ENCODE measurements around the gene CTNND2. TPM values are rescaled to one million over a fixed set of nuclear protein-coding genes. Genes with fewer than 3 reads are reported as not detected.

CTNND2 gene
- total and polyA plus RNA-seq, 10 of the 15 experiments (the other 5 are each of a cell fraction or from before 2014, with no cell fraction given): 0.02 to 0.16 (median 0.04) TPM; not detected in 7

- H3K4me3 ChIP-seq: no peak overlapping the region
- WGBS (ENCODE audit: insufficient coverage, insufficient replicate concordance, low lambda C conversion rate, missing lambda C conversion rate): 59% methylated on average over 1 of the region's 1 CpG
- no peaks in the 10 kb centered on the region for H3K79me2 ChIP-seq (ENCODE audit: control insufficient read depth, insufficient read depth, low read length)
- SMC1A ChIA-PET (ENCODE audit: uncharacterized antibody, unreplicated experiment): interaction anchor here (0.6 kb wide), 1 partner anchor 49 kb away, joined by 3 read pairs; no protein-coding TSS in a partner anchor
- CTCF ChIA-PET: no interaction called here
- ATAC-seq (no peak), DNase-seq (ENCODE audit: low read depth, low spot score) (no peak), FAIRE-seq (no peak)
- no peak for TF ChIP-seq ESRRA (IDR thresholded peaks at IDR 0.05; ENCODE audit: low read length)
- no peak for TF ChIP-seq STAT3 (IDR thresholded peaks at IDR 0.05; ENCODE audit: low read depth, low read length)
- no peak for TF ChIP-seq JUND (IDR thresholded peaks at IDR 0.05; ENCODE audit: low read depth, low read length)
- no peak for TF ChIP-seq SUPT20H (IDR thresholded peaks at IDR 0.05; ENCODE audit: borderline replicate concordance, control insufficient read depth, low read depth, low read length)
- no peak for TF ChIP-seq CEBPZ (IDR thresholded peaks at IDR 0.05; ENCODE audit: low read depth, low read length)
- no peak for TF ChIP-seq POLR2AphosphoS2 (IDR thresholded peaks at IDR 0.05; ENCODE audit: low read depth, low read length)
- TF ChIP-seq RAD51 (IDR thresholded peaks at IDR 0.05): no peak
- H3K27ac ChIP-seq (ENCODE audit: control insufficient read depth, insufficient read depth): no peak overlapping the region
- BruUV-seq (replicated peaks): no TSS peak
- in situ Hi-C loops (cut with MboI) (no loop called here), intact Hi-C loops (cut with micrococcal nuclease; ENCODE audit: unreplicated experiment) (no loop called here)
- no peaks in the 10 kb centered on the region for H3K27me3 ChIP-seq (replicated peaks in 1 of 2; ENCODE audit: control insufficient read depth in 2 of 2, insufficient read depth in 2 of 2, low read length in 1 of 2)
- H3K4me2 ChIP-seq (ENCODE audit: control insufficient read depth, insufficient read depth): no peak overlapping the region
- no peaks in the 10 kb centered on the region for H4K20me1 ChIP-seq (ENCODE audit: control insufficient read depth, insufficient read depth)
- no peak overlapping the region for H2AFZ ChIP-seq (ENCODE audit: control insufficient read depth, low read depth, low read length)
- no peak overlapping the region for H3K9ac ChIP-seq (ENCODE audit: control insufficient read depth, insufficient read depth, low read length)
- RAD21 ChIA-PET (ENCODE audit: unreplicated experiment): no interaction called here
- POLR2A ChIA-PET: no interaction called here
- H3K4me1 ChIP-seq (ENCODE audit: control insufficient read depth, insufficient read depth, low read length): no peaks in the 10 kb centered on the region
- H3K36me3 ChIP-seq (ENCODE audit: control insufficient read depth in 2 of 2, insufficient read depth in 2 of 2, low read length in 1 of 2): no peaks in the 10 kb centered on the region
- no peaks in the 10 kb centered on the region for H3K9me3 ChIP-seq (replicated peaks; ENCODE audit: control insufficient read depth, insufficient read depth, low read length)
Observed at GRCh38 chr5:11496137-11496719, 408.0 kb downstream of the CTNND2 start.

Measured in GM12878 (cell line).